Measurements from ENCODE around the gene GRPEL1. TPM values are rescaled to one million over a fixed set of nuclear protein-coding genes. Genes with fewer than 3 reads are reported as not detected.
"Not testable (repeated sequence)": the region's sequence is repeated elsewhere in the genome, so short reads cannot be mapped to it uniquely, and the experiment has no call there.

The GRPEL1 gene
- total RNA-seq, 1 experiment from 2014 or later = 74.5 TPM

- TF ChIP-seq EZH2phosphoT487 (IDR thresholded peaks at IDR 0.05; ENCODE audit: borderline replicate concordance, low read length) (no peak), EZH2 (IDR thresholded peaks at IDR 0.05; ENCODE audit: low read length, unreplicated experiment) (no peak)
- TF ChIP-seq, protein P1, sequence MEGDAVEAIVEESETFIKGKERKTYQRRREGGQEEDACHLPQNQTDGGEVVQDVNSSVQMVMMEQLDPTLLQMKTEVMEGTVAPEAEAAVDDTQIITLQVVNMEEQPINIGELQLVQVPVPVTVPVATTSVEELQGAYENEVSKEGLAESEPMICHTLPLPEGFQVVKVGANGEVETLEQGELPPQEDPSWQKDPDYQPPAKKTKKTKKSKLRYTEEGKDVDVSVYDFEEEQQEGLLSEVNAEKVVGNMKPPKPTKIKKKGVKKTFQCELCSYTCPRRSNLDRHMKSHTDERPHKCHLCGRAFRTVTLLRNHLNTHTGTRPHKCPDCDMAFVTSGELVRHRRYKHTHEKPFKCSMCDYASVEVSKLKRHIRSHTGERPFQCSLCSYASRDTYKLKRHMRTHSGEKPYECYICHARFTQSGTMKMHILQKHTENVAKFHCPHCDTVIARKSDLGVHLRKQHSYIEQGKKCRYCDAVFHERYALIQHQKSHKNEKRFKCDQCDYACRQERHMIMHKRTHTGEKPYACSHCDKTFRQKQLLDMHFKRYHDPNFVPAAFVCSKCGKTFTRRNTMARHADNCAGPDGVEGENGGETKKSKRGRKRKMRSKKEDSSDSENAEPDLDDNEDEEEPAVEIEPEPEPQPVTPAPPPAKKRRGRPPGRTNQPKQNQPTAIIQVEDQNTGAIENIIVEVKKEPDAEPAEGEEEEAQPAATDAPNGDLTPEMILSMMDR (conservative IDR thresholded peaks at IDR 0.05; ENCODE audit: low read depth, low read length) = no peak
- Histone ChIP-seq H3K4me2 (ENCODE audit: low read length) (peak overlapping the region; percentile 99), H3K79me2 (ENCODE audit: low read length) (no peaks in the 10 kb centered on the region), H2AFZ (ENCODE audit: low read length) (peak overlapping the region; percentile 79), H3K4me3 (ENCODE audit: low read length) (peak overlapping the region; percentile 90), H3K27me3 (ENCODE audit: low read length) (no peaks in the 10 kb centered on the region), H4K20me1 (ENCODE audit: low read length) (no peaks in the 10 kb centered on the region), H3K9me2 (replicated peaks; ENCODE audit: low read length) (no peaks in the 10 kb centered on the region), H3K27ac (ENCODE audit: low read length) (no peak overlapping the region), H3K9ac (ENCODE audit: low read length) (peak overlapping the region; percentile 70), H3F3A (ENCODE audit: low read length, unreplicated experiment) (no peaks in the 10 kb centered on the region), H3K36me3 (ENCODE audit: low read depth, low read length) (no peaks in the 10 kb centered on the region), H3K4me1 (ENCODE audit: insufficient read depth, low read length) (peaks cover 16% of the 10 kb centered on the region; the same call in 1 of the 2 replicates), H3K9me3 (ENCODE audit: low read length) (no peaks in the 10 kb centered on the region)
- peak; percentile 86 for ATAC-seq
- peak; percentile 77 for DNase-seq
- intact Hi-C loops (cut with micrococcal nuclease) = no loop called here
- POLR2A ChIA-PET (ENCODE audit: unreplicated experiment) = no interaction called here
- CTCF ChIA-PET = no interaction called here
- BruUV-seq (replicated peaks) = TSS peak; percentile 96
Measured at GRCh38 chr4:7103031-7103606, 35.3 kb upstream of the GRPEL1 start.

GRCh38 chr4:7102516-7102909, 34.6 kb upstream of the GRPEL1 start:
- H3K9me3 ChIP-seq (ENCODE audit: low read length); H4K20me1 ChIP-seq (ENCODE audit: low read length); H3K27ac ChIP-seq (ENCODE audit: low read length); H3K79me2 ChIP-seq (ENCODE audit: low read length); intact Hi-C loops (cut with micrococcal nuclease); CTCF ChIA-PET; H3K27me3 ChIP-seq (ENCODE audit: low read length); H3F3A ChIP-seq (ENCODE audit: low read length, unreplicated experiment); DNase-seq; POLR2A ChIA-PET (ENCODE audit: unreplicated experiment); ATAC-seq; H3K9me2 ChIP-seq (replicated peaks; ENCODE audit: low read length); BruUV-seq (replicated peaks); H3K36me3 ChIP-seq (ENCODE audit: low read depth, low read length): not testable (repeated sequence)
- peaks cover 16% of the 10 kb centered on the region; the same call in 1 of the 2 replicates for H3K4me1 ChIP-seq (ENCODE audit: insufficient read depth, low read length)
- H2AFZ ChIP-seq (ENCODE audit: low read length) = peak overlapping the region; percentile 47; the same call in 1 of the 2 replicates
- peak overlapping the region; percentile 70 for H3K9ac ChIP-seq (ENCODE audit: low read length)
- peak overlapping the region; percentile 99 for H3K4me2 ChIP-seq (ENCODE audit: low read length)
- H3K4me3 ChIP-seq (ENCODE audit: low read length) = peak overlapping the region; percentile 90

- TF ChIP-seq, protein P1 (conservative IDR thresholded peaks at IDR 0.05; ENCODE audit: low read depth, low read length) = peak; percentile 66
- TF ChIP-seq EZH2 (IDR thresholded peaks at IDR 0.05; ENCODE audit: low read length, unreplicated experiment) = no peak
- no peak for TF ChIP-seq EZH2phosphoT487 (IDR thresholded peaks at IDR 0.05; ENCODE audit: borderline replicate concordance, low read length)
- intact Hi-C loops (cut with micrococcal nuclease) = no loop called here
- no peaks in the 10 kb centered on the region for H3K27me3 ChIP-seq (ENCODE audit: low read length)
- POLR2A ChIA-PET (ENCODE audit: unreplicated experiment) = no interaction called here
- H3K79me2 ChIP-seq (ENCODE audit: low read length) = no peaks in the 10 kb centered on the region
- no peaks in the 10 kb centered on the region for H4K20me1 ChIP-seq (ENCODE audit: low read length)
- CTCF ChIA-PET = no interaction called here
- H3K4me3 ChIP-seq (ENCODE audit: low read length) = peak overlapping the region; percentile 90
- no peaks in the 10 kb centered on the region for H3F3A ChIP-seq (ENCODE audit: low read length, unreplicated experiment)
- H3K36me3 ChIP-seq (ENCODE audit: low read depth, low read length) = no peaks in the 10 kb centered on the region
- H3K9me2 ChIP-seq (replicated peaks; ENCODE audit: low read length) = no peaks in the 10 kb centered on the region
- peaks cover 16% of the 10 kb centered on the region; the same call in 1 of the 2 replicates for H3K4me1 ChIP-seq (ENCODE audit: insufficient read depth, low read length)
- peak overlapping the region; percentile 99 for H3K4me2 ChIP-seq (ENCODE audit: low read length)
- no TSS peak for BruUV-seq (replicated peaks)
- H3K27ac ChIP-seq (ENCODE audit: low read length) = no peak overlapping the region
- H2AFZ ChIP-seq (ENCODE audit: low read length) = peak overlapping the region; percentile 47; the same call in 1 of the 2 replicates
- peak; percentile 64 for DNase-seq
- 0 out of 2 replicates have a peak overlapping the region, but pooled peaks have one; percentile 2 for H3K9ac ChIP-seq (ENCODE audit: low read length)
- ATAC-seq = peak; percentile 66
- H3K9me3 ChIP-seq (ENCODE audit: low read length) = no peaks in the 10 kb centered on the region
Measured at GRCh38 chr4:7101692-7102515, 34.0 kb upstream of the GRPEL1 start.
